Spleen (tissue), 13 donors: ENCODE measurements around the gene DPEP2NB. TPM values are rescaled to one million over a fixed set of nuclear protein-coding genes. Genes with fewer than 3 reads are reported as not detected.

Experiments used
- DNase-seq: peaks from one replicate; pipeline ENCODE4 v3.0.0-alpha.2; 2020
- H3K27ac ChIP-seq, 8 donors: fragments of 200-600 bp; sonication (generic) in 7 of 8; 1 replicate in 4 of 8; 2 replicates in 4 of 8; pipeline versions ENCODE4 v1.5.0 to v1.8.0; 2016 to 2021; ENCODE audit warnings: inconsistent platforms in 4 of 8, mild to moderate bottlenecking in 4 of 8, moderate library complexity in 1 of 8
- H3K27me3 ChIP-seq, 7 donors: fragments of 200-600 bp; sonication (generic) in 6 of 7; replicated peaks in 1 of 7; 1 replicate in 4 of 7; 2 replicates in 3 of 7; pipeline versions ENCODE4 v1.5.0 to v1.8.0; 2016 to 2021; ENCODE audit warnings: inconsistent platforms in 3 of 7, mild to moderate bottlenecking in 1 of 7
- H3K36me3 ChIP-seq, 6 donors: fragments of 200-600 bp; sonication (generic) in 5 of 6; 1 replicate in 4 of 6; 2 replicates in 2 of 6; pipeline versions ENCODE4 v1.5.0 to v1.8.0; 2016 to 2021; ENCODE audit warnings: inconsistent platforms in 2 of 6
- H3K4me1 ChIP-seq, 6 donors: fragments of 200-600 bp; sonication (generic) in 5 of 6; 1 replicate in 3 of 6; 2 replicates in 3 of 6; pipeline versions ENCODE4 v1.5.0 to v1.8.0; 2016 to 2021; ENCODE audit warnings: inconsistent platforms in 3 of 6
- H3K4me3 ChIP-seq, 8 donors: fragments of 200-600 bp; sonication (generic) in 7 of 8; 1 replicate in 4 of 8; 2 replicates in 4 of 8; pipeline versions ENCODE4 v1.5.0 to v1.8.0; 2016 to 2021; ENCODE audit warnings: inconsistent platforms in 4 of 8, mild to moderate bottlenecking in 4 of 8, moderate library complexity in 2 of 8
- H3K9me3 ChIP-seq, 8 donors: fragments of 200-600 bp; sonication (generic) in 7 of 8; 1 replicate in 4 of 8; 2 replicates in 4 of 8; pipeline versions ENCODE4 v1.5.0 to v1.8.0; 2016 to 2021; ENCODE audit warnings: inconsistent platforms in 4 of 8
- CTCF ChIP-seq, 11 experiments: fragments of 200-600 bp in 7 of 11; fragments of 450-650 bp in 4 of 11; sonication (generic) in 4 of 11; IDR thresholded peaks in 8 of 11; conservative IDR thresholded peaks in 3 of 11; 1 replicate in 7 of 11; 2 replicates in 4 of 11; pipeline versions ENCODE4 v1.4.0 to v1.8.0; 2016 to 2021; ENCODE audit warnings: antibody characterized with exemption in 11 of 11, inconsistent platforms in 4 of 11, mild to moderate bottlenecking in 1 of 11
- POLR2A ChIP-seq, 3 donors: fragments of 450-650 bp; IDR thresholded peaks; one replicate each; pipeline ENCODE4 v1.5.1; 2017; ENCODE audit warnings: antibody characterized with exemption in 3 of 3, mild to moderate bottlenecking in 1 of 3
- POLR2AphosphoS5 ChIP-seq, 3 donors: sonication (generic); formaldehyde crosslinking; IDR thresholded peaks; one replicate each; pipeline ENCODE4 v1.5.1; 2017; ENCODE audit warnings: antibody characterized with exemption in 3 of 3
- WGBS, 5 donors: extraction: QIAGEN DNeasy Blood & Tissue Kit in 3 of 5; methylation state at CpG; one replicate each; pipeline versions ENCODE4 v1.1.5 to v1.1.7; 2013 to 2018; 5-methylcytosine and 5-hydroxymethylcytosine counted together
- intact Hi-C: fragments of 100-400 bp; cut with DNase I; formaldehyde crosslinking; loops from one replicate; pipeline ENCODE4 v1.15.0; 2023; ENCODE audit warnings: low total_unique reads
- long read RNA-seq, 2 donors: transcript quantifications; one replicate each; lab custom pipeline, GENCODE V29; 2026
- polyA plus RNA-seq, 3 donors: library from polyadenylated mRNA; stranded (reverse); fragments of 200-250 nt; gene quantifications; one replicate each; pipeline ENCODE4 v1.2.1, GENCODE V29; 2013
- total RNA-seq, 7 donors: library from RNA; depleted of rRNA in 3 of 7; stranded (reverse); fragments of >200 nt in 3 of 7; fragmentation: NEBNext Ultra II Directional in 4 of 7; extraction: Animal tissue kit (Norgen Biotek cat#: 25700) in 4 of 7; gene quantifications; one replicate each; pipeline versions ENCODE4 v1.1.0 to v1.2.1, GENCODE V29; 2016 to 2021
- donor health status: healthy with polysubstance abuse.
- donor health status: DM: no; HTN: no; CAD: no; lungs with moderate emphysema.
- donor health status: DM: no; HTN: no; CAD: no.
- donor health status: Bipolar disorder and iron deficiency.
- donor health status: healthy.
- donor health status: DM: no; HTN: no; CAD: no.
- donor health status: DM: yes; HTN: yes; CAD: no.

The DPEP2NB gene
- not detected for total RNA-seq
- polyA plus RNA-seq, result not detected
- long read RNA-seq, donor 1, result 0 reads
- long read RNA-seq, donor 2, result 0 reads

DNA sequence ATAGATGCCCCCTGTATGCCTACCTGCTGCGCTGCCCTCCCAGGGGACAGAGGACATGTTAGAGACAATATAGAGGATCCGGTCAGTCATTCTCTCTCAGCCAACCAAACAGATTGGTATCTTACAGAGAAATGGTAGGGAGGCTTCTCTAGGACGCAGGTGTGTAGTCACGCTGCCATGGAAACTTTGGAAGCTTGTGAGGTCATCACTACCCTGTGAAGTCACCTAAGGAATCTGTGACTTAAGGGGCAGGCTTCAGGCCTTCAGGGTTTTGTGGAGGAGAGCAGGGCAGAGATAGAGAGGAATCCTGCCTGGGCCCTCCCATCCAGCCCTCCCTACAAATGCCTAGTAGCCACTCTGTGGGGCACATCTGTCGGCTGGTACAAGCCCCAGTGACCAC lies at the start of gene DPEP2NB:
Gene DPEP2NB, minus strand, starts transcription at position 231 of the 400 bp plus-strand sequence. Its CDS starts 141 bp downstream, at position 90.
- WGBS, 5 donors, result 86 to 91% (median 91%) methylated on average over 5 of the region's 5 CpGs

GRCh38 chr16:68064791-68065365 lies 49.2 kb upstream of the DPEP2NB start:
- Histone ChIP-seq H3K36me3 (peaks cover 0 to 97% (median 18%) of the 10 kb centered on the region in 6 donors), H3K4me3 (peak overlapping the region in 1 of 8 donors; percentile 3), H3K27ac (peak overlapping the region; percentile 29 to 82 (median 72)), H3K27me3 (no peaks in the 10 kb centered on the region), H3K4me1 (peaks cover 20 to 94% (median 54%) of the 10 kb centered on the region in 6 donors), H3K9me3 (no peaks in the 10 kb centered on the region)
- intact Hi-C loops, result no loop called here
- peak; percentile 92 for DNase-seq
- 30 to 44% (median 39%) methylated on average over 2 of the region's 2 CpGs for WGBS, 5 donors
- TF ChIP-seq POLR2AphosphoS5 (IDR thresholded peaks at IDR 0.05) (peak in 1 of 3 donors; percentile 57), CTCF (IDR thresholded peaks at IDR 0.05 in 8 of 11, conservative IDR thresholded peaks at IDR 0.05 in 3 of 11) (peak; percentile 56 to 92 (median 85)), POLR2A (IDR thresholded peaks at IDR 0.05) (no peak)

More for the DNA sequence above, at the start of gene DPEP2NB:
- Histone ChIP-seq H3K4me1 (peaks cover 0 to 25% (median 9%) of the 10 kb centered on the region in 6 donors), H3K9me3 (no peaks in the 10 kb centered on the region), H3K36me3 (no peaks in the 10 kb centered on the region), H3K27ac (peak within 1 kb of the TSS in 1 of 8 donors; percentile 90), H3K27me3 (no peaks in the 10 kb centered on the region), H3K4me3 (no peak within 1 kb of the TSS)
- DNase-seq, result no peak
- TF ChIP-seq CTCF (IDR thresholded peaks at IDR 0.05 in 8 of 11, conservative IDR thresholded peaks at IDR 0.05 in 3 of 11) (no peak), POLR2AphosphoS5 (IDR thresholded peaks at IDR 0.05) (no peak), POLR2A (IDR thresholded peaks at IDR 0.05) (no peak)
- intact Hi-C loops, result no loop called here

DNA sequence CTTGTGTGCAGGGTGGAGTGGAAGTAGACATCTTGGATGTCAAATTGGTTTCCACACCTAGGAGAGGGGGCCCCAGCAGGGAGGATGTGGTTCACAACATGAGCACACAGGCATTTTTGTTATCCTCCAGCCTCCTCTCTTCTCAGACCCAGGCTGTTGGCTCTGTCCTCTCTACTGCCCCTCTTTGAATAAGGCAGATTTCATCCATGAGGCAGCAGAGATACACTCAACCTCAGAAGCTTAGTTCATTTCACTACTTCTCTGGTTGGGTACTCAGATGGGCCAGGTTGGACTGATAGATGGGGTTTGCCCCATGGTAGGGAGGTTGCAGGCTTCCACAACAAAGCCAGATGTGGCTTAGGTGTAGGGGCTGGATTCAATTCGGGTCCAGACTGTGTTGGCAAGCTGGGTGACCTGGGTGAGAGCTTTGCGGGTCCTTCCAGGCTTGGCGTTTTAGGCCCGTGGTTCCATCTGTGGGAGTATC lies 47.2 kb upstream of the DPEP2NB start:
- Histone ChIP-seq H3K4me3 (no peak overlapping the region), H3K9me3 (no peaks in the 10 kb centered on the region), H3K27ac (peak overlapping the region in 7 of 8 donors; percentile 6 to 82 (median 75)), H3K36me3 (peaks cover 0 to 97% (median 28%) of the 10 kb centered on the region in 6 donors), H3K4me1 (peaks cover 11 to 91% (median 51%) of the 10 kb centered on the region in 6 donors), H3K27me3 (no peaks in the 10 kb centered on the region)
- no peak for TF ChIP-seq CTCF (IDR thresholded peaks at IDR 0.05 in 8 of 11, conservative IDR thresholded peaks at IDR 0.05 in 3 of 11)
- TF ChIP-seq POLR2A (IDR thresholded peaks at IDR 0.05), result no peak
- TF ChIP-seq POLR2AphosphoS5 (IDR thresholded peaks at IDR 0.05), result no peak
- DNase-seq, result peak; percentile 78
- 77 to 92% (median 79%) methylated on average over 4 of the region's 4 CpGs for WGBS, 5 donors
- intact Hi-C loops, result no loop called here

DNA sequence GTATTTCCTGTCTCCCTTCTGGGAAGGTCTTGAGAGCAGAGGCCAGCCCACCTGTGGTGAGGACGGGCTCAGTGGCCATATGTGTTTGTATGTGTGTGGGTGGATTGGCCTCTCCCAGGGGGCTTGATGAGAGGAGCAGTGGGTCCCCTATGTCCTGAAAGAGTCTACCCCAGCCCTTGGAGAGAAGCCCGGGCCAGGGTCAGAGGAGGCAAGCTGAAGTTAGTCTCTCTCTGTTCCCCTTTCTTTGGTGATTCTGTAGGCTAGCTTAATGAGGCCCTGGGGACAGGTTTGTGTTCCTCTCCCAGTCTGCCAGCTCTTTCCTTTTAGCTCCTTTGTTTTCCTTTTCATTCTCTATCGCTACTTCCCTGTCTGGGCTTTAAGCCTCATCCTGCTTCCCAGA lies 45.7 kb upstream of the DPEP2NB start:
- H3K4me3 ChIP-seq, result no peak overlapping the region
- H3K27me3 ChIP-seq, result no peaks in the 10 kb centered on the region
- whole genome bisulfite sequencing, 5 donors, result 59 to 76% (median 73%) methylated on average over 3 of the region's 3 CpGs
- H3K27ac ChIP-seq, result peak overlapping the region in 4 of 8 donors; percentile 70 to 82 (median 78)
- H3K4me1 ChIP-seq, result peaks cover 11 to 80% (median 50%) of the 10 kb centered on the region in 6 donors
- intact Hi-C loops, result no loop called here
- peaks cover 0 to 96% (median 31%) of the 10 kb centered on the region in 6 donors for H3K36me3 ChIP-seq
- H3K9me3 ChIP-seq, result no peaks in the 10 kb centered on the region
- no peak for TF ChIP-seq POLR2A (IDR thresholded peaks at IDR 0.05)
- TF ChIP-seq CTCF (IDR thresholded peaks at IDR 0.05 in 8 of 11, conservative IDR thresholded peaks at IDR 0.05 in 3 of 11), result no peak
- TF ChIP-seq POLR2AphosphoS5 (IDR thresholded peaks at IDR 0.05), result no peak
- peak; percentile 55 for DNase-seq
